Subcutaneous adipose tissue (tissue), 4 donors: Measurements from ENCODE around the gene G6PD. TPM values are rescaled to one million over a fixed set of nuclear protein-coding genes. Genes with fewer than 3 reads are reported as not detected.

Experiments
- total RNA-seq, 4 donors: library from RNA; depleted of rRNA; stranded (reverse); fragments of >200 nt; gene quantifications; one replicate each; pipeline ENCODE4 v1.1.0, GENCODE V29; 2016
- TF ChIP-seq, protein P1 (sequence below): fragments of 450-650 bp; IDR thresholded peaks from one replicate; pipeline ENCODE4 v1.5.1; 2016; ENCODE audit warnings: low read depth, mild to moderate bottlenecking, control low read depth, antibody characterized with exemption, moderate library complexity

Gene G6PD
- total RNA-seq, 4 donors from 2014 or later: 37.2 to 90.6 (median 46.5) TPM

DNA sequence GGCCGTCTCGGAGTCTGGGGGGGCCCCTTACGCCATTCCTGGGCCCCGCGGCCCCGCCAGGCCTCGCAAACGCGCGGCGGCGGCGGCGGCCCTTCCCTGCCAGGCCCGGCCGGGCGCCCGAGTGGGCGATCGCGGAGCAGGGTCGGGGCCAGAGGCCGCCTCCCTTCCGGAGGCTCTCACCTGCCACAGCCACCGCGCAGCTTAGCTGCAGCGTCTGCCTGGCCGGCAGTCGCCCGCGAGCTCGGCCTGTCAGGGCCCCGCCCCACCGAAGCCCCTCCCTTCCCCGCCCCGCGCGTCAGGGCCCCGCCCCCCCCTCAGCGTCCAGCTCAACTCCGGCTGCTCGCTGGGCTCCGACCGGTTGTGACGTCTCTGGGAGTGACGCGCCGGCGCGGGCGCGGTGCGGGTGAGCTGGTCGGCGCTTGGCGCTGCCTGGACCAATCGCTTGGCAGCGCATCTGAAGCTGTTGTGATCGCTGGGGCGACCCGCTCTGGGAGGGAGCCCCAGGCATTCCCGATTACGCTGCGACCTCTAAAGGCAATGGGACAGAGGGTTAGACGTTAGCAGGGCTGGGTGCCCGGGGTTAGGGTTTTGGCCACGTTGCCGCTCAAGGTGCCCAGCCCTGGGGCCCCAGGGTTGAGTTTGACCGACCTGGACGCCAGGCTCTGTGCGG, 56.1 kb downstream of the G6PD start, which contains the start of gene SLC10A3:
SLC10A3 (minus strand) TSS at position 216 of the 670 bp plus-strand sequence. CDS start 1,689 bp downstream, outside the sequence.
- TF ChIP-seq, protein P1, sequence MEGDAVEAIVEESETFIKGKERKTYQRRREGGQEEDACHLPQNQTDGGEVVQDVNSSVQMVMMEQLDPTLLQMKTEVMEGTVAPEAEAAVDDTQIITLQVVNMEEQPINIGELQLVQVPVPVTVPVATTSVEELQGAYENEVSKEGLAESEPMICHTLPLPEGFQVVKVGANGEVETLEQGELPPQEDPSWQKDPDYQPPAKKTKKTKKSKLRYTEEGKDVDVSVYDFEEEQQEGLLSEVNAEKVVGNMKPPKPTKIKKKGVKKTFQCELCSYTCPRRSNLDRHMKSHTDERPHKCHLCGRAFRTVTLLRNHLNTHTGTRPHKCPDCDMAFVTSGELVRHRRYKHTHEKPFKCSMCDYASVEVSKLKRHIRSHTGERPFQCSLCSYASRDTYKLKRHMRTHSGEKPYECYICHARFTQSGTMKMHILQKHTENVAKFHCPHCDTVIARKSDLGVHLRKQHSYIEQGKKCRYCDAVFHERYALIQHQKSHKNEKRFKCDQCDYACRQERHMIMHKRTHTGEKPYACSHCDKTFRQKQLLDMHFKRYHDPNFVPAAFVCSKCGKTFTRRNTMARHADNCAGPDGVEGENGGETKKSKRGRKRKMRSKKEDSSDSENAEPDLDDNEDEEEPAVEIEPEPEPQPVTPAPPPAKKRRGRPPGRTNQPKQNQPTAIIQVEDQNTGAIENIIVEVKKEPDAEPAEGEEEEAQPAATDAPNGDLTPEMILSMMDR: no peak

DNA sequence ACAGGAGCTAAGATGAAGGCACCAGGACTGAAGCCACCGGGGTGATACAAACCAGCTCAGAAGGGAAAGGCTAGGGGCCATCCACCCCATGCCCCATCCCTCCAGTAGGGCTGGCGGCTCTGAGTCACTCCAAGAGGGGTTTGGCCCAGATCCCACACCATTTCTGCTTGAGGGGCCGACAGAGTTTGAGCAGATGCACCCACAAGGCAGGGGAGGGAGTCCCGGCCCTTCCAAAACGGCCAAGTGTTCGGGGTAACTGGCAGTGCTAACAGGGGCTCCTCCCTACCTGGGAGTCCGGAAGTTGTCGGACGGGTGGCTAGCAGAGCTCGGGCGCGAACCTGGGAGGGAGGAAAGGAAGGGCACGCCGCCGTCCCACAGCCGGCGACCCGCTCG, 56.6 kb downstream of the G6PD start:
- TF ChIP-seq, protein P1: no peak

DNA sequence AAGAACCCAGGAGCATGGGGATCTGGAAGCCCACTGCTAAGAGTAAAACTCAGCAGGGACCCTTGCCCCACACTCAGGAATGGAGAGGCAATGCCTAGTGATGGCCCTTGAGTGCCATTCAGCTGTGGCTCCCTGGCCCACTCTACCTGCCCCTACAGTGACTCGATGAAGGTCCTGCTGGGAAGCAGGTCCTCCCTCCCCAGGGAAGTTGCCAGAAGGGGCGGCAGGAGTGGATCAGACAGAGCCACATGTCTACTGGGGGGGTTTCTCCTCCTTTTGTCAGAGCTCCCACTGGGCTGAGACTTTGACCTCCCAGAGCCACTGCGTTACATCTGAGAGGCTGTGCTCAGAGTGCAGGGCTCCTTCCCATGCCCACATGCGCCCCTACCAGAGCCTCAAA, 57.5 kb downstream of the G6PD start:
- TF ChIP-seq, protein P1: no peak

DNA sequence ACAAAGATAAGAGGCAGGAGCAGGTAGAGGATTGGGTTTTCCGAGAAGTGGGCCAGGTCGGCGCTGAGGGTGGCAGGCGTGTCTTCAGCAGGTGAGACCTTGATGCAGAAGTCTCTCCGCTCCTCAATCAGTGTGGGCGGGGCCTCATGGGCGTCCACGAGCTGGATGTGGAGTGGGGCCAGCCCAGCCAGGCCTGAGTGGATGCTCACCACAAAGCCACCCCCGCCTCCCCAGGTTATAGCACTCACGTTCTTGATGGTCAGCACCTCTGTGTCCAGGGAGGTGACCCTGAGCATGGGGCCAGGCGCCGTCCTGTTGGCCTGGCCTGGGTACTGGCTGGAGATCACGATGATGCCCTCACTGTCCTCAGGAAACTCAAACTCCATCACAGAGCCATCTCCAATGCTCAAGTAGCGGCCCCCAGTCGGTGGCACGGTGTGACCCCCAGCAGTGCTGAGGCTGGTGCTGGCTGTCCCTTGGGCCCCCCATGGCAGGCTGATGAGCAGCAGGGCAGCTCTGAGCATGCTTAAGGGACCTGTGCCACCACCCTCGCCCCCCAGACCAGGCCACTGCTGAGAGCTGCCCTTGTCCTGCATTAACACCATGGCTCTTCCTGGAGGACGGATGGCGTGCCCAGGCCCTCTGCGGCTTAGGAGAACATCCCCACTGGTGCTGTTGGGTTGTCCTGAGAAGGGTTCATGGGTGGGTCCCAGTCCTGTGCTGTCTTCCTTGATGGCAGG, 58.1 kb downstream of the G6PD start:
- TF ChIP-seq, protein P1: no peak

DNA sequence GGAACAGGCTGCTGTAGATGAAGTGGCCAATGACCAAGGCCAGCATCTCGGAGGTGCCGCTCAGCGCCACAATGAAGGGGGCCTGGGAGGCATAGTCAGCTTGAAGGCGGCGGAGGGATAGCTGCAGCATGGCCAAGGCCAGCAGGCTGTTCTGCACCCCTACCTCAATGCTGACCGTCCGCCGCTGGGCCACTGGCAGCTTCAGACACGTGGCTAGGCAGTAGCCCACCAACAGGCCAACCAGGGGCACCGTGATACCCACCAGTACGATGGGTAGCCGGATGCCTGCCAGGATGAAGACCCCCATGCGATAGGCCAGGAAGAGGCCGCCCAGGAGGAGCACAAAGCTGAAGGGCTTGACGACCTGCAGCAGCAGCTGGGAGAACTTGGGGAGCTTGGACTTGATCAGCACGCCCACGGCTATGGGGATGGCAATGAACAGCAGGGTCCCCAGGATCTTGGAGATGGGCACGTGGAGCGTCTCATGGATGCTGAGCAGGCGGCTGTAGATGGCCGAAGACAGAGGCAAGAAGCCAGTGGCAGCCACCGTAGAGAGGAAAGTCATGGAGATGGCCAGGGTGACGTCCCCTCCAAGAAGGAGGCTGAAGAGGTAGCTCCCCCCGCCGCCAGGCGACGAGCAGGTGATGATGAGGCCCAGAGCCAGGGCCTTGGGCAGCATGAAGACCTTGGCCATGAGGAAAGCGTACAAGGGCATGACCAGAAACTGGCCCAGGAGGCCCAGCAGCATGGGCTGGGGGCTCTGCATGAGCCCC, 58.9 kb downstream of the G6PD start:
- TF ChIP-seq, protein P1: no peak

DNA sequence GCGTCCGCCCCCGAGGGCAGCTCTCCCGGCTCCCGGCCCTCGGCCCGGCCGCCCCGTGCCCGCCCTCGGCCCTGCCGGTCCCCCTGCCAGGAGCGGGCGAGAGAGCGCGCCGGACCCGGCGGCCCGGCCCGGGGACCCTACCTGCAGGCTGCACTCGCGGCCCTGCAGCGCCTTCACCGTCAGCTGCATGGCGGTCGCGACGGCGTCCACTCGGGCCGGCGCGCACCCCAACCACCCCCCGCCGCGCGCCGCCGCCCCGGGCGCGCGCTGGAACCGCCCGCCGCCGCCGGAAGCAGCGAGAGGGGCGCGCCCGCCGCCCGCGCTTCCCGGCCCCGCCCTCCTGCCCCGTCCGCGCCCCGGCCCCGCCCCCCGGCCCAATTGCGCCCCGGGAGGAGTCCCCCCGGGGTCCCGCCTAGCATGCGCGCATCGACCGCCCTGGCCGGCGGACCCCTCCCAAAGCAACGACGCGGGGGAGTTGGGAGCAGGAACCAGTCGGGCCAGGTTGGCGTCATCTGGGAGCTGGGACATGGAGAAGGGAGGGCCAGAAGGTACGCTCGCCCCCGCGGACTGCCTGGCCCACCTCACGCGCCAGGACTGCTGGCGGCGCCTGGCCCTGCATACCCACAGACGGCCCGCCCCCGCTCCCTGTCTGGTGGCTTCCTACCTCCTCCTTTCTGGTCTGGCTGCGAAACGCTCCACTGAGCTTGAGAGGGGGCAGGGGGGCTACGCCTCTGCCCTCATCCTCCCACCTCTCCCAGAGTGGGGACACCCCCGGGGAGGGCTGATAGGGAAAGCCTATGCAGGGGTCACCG, 60.0 kb downstream of the G6PD start, which contains the start of gene UBL4A:
UBL4A (minus strand) TSS at position 220 of the 812 bp plus-strand sequence; CDS start at position 189, 31 bp downstream.
- TF ChIP-seq, protein P1: no peak
